ENCODE results near the gene CD320.

The CD320 gene

DNA sequence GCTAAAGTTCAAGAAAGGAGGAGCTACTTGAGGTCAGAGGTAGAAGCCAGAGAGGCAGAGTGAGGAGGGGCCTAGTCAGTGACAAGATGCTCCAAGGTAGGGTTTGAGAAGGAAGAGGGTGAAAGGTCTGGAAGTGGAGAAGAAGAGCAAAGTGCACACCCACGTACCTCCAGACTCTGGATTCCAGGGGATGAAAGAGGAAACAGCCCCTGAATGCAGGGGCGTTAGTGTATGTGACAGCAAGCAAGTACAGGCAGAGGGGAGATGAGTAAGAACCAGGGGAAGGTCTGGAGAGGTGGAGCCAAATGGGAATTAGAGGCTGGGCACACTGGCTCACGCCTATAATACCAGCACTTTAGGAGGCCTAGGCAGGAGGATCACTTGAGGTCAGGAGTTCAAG, 21.8 kb upstream of the CD320 start:
- no peaks in the 10 kb centered on the region for H3K79me2 ChIP-seq (ENCODE audit: insufficient read depth, low read length)
- no peak overlapping the region for H3K27ac ChIP-seq (ENCODE audit: low read depth, low read length)
- H3K4me3 ChIP-seq (ENCODE audit: insufficient read depth, low read length, poor library complexity, severe bottlenecking) = no peak overlapping the region
- no peak overlapping the region for H2AFZ ChIP-seq (ENCODE audit: low read depth, low read length, severe bottlenecking)
- no peaks in the 10 kb centered on the region for H3K9me3 ChIP-seq (ENCODE audit: insufficient read depth, low read length)
- peaks cover under 1% of the 10 kb centered on the region for H3F3A ChIP-seq (ENCODE audit: insufficient read depth)
- H4K20me1 ChIP-seq (ENCODE audit: low read depth, low read length) = no peaks in the 10 kb centered on the region
- no peaks in the 10 kb centered on the region for H3K27me3 ChIP-seq (ENCODE audit: low read length)
- no peak overlapping the region for H3K4me2 ChIP-seq (ENCODE audit: low read depth, low read length, poor library complexity, severe bottlenecking)
- no peak overlapping the region for H3K9ac ChIP-seq (ENCODE audit: low read length)
- H3K36me3 ChIP-seq (ENCODE audit: low read length) = no peaks in the 10 kb centered on the region
- TF ChIP-seq, protein P1, sequence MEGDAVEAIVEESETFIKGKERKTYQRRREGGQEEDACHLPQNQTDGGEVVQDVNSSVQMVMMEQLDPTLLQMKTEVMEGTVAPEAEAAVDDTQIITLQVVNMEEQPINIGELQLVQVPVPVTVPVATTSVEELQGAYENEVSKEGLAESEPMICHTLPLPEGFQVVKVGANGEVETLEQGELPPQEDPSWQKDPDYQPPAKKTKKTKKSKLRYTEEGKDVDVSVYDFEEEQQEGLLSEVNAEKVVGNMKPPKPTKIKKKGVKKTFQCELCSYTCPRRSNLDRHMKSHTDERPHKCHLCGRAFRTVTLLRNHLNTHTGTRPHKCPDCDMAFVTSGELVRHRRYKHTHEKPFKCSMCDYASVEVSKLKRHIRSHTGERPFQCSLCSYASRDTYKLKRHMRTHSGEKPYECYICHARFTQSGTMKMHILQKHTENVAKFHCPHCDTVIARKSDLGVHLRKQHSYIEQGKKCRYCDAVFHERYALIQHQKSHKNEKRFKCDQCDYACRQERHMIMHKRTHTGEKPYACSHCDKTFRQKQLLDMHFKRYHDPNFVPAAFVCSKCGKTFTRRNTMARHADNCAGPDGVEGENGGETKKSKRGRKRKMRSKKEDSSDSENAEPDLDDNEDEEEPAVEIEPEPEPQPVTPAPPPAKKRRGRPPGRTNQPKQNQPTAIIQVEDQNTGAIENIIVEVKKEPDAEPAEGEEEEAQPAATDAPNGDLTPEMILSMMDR (IDR thresholded peaks at IDR 0.05; ENCODE audit: insufficient read depth, low read length, poor library complexity, severe bottlenecking) = no peak
- no peak for TF ChIP-seq EZH2phosphoT487 (conservative IDR thresholded peaks at IDR 0.05; ENCODE audit: low read length)
- H3K9me2 ChIP-seq (replicated peaks; ENCODE audit: insufficient read depth, low read length) = no peaks in the 10 kb centered on the region

DNA sequence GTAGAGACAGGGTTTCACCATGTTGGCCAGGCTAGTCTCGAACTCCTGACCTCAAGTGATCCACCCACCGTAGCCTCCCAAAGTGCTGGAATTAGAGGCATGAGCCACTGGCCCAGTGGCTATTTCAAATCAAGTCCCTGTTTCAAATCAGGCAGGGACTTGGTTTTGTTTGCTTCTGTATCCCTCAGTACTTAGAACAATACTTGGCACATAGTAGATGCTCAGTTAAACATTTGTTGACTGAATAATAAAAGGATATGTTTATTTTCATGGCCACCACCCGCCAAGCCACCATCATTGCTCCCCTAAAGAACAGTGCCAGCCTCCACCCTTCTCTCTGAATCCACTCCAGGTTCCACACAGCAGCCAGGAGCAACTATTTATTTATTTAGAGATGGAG, 17.3 kb upstream of the CD320 start:
- H2AFZ ChIP-seq (ENCODE audit: low read depth, low read length, severe bottlenecking) = no peak overlapping the region
- no peaks in the 10 kb centered on the region for H3K27me3 ChIP-seq (ENCODE audit: low read length)
- peaks cover 25% of the 10 kb centered on the region for H3K79me2 ChIP-seq (ENCODE audit: insufficient read depth, low read length)
- no peak overlapping the region for H3K27ac ChIP-seq (ENCODE audit: low read depth, low read length)
- H3K4me3 ChIP-seq (ENCODE audit: insufficient read depth, low read length, poor library complexity, severe bottlenecking) = no peak overlapping the region
- TF ChIP-seq, protein P1 (IDR thresholded peaks at IDR 0.05; ENCODE audit: insufficient read depth, low read length, poor library complexity, severe bottlenecking) = no peak
- no peak for TF ChIP-seq EZH2phosphoT487 (conservative IDR thresholded peaks at IDR 0.05; ENCODE audit: low read length)
- no peak overlapping the region for H3K9ac ChIP-seq (ENCODE audit: low read length)
- H3K36me3 ChIP-seq (ENCODE audit: low read length) = peaks cover 14% of the 10 kb centered on the region; the same call in 1 of the 2 replicates
- H3K4me2 ChIP-seq (ENCODE audit: low read depth, low read length, poor library complexity, severe bottlenecking) = no peak overlapping the region
- no peaks in the 10 kb centered on the region for H3K9me3 ChIP-seq (ENCODE audit: insufficient read depth, low read length)
- H3K9me2 ChIP-seq (replicated peaks; ENCODE audit: insufficient read depth, low read length) = no peaks in the 10 kb centered on the region
- peaks cover 16% of the 10 kb centered on the region for H3F3A ChIP-seq (ENCODE audit: insufficient read depth)
- H4K20me1 ChIP-seq (ENCODE audit: low read depth, low read length) = peaks cover 9% of the 10 kb centered on the region; the same call in 1 of the 2 replicates

DNA sequence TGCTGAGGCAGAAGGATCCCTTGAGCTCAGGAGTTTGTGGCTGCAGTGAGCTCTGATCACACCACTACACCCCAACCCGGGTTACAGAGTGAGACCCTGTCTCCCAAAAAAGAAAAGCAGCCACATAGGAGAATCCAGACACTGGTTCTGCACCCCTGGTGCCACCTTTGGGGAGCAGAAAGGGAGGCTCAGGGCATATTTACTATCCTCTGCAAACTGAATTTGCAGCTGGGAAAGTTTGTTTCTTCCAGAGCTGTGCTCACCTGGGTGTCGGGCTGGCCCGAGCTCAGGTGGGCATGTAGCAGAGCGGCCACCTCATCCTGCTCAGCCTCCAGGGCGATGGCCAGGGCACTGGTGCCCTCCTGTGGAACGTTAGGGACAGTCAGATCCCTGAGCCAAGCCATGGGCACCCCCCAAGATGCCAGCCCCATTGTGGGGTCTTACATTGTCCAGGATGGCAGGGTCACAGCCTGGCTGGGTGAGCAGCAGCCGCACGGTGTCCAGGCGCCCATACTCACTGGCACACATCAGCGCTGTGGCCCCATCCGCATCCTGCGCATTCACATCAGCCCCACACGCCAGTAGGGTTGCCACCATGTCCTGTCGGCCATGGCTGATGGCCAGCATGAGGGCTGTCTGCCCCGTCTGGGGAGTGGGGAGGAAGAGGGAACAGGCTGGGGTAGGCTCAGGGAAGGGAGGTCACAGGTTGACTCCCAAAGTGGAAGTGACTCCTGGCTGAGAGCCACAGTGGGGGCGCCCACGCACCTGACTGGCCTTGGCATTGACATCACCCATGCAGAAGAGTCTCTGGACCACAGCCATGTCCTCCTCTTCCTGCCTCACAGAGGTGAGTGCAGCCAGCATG, 16.3 kb upstream of the CD320 start:
- H2AFZ ChIP-seq (ENCODE audit: low read depth, low read length, severe bottlenecking) = no peak overlapping the region
- H3K27ac ChIP-seq (ENCODE audit: low read depth, low read length) = no peak overlapping the region
- H3K9ac ChIP-seq (ENCODE audit: low read length) = no peak overlapping the region
- H3K79me2 ChIP-seq (ENCODE audit: insufficient read depth, low read length) = peaks cover 34% of the 10 kb centered on the region
- H4K20me1 ChIP-seq (ENCODE audit: low read depth, low read length) = peaks cover 9% of the 10 kb centered on the region; the same call in 1 of the 2 replicates
- no peaks in the 10 kb centered on the region for H3K9me3 ChIP-seq (ENCODE audit: insufficient read depth, low read length)
- H3K36me3 ChIP-seq (ENCODE audit: low read length) = peaks cover 14% of the 10 kb centered on the region; the same call in 1 of the 2 replicates
- H3K4me3 ChIP-seq (ENCODE audit: insufficient read depth, low read length, poor library complexity, severe bottlenecking) = no peak overlapping the region
- no peaks in the 10 kb centered on the region for H3K9me2 ChIP-seq (replicated peaks; ENCODE audit: insufficient read depth, low read length)
- TF ChIP-seq, protein P1 (IDR thresholded peaks at IDR 0.05; ENCODE audit: insufficient read depth, low read length, poor library complexity, severe bottlenecking) = no peak
- TF ChIP-seq EZH2phosphoT487 (conservative IDR thresholded peaks at IDR 0.05; ENCODE audit: low read length) = no peak
- H3K27me3 ChIP-seq (ENCODE audit: low read length) = no peaks in the 10 kb centered on the region
- peaks cover 16% of the 10 kb centered on the region for H3F3A ChIP-seq (ENCODE audit: insufficient read depth)
- H3K4me2 ChIP-seq (ENCODE audit: low read depth, low read length, poor library complexity, severe bottlenecking) = no peak overlapping the region
